PC-9 (cell line): ENCODE results near the gene EYS. TPM values are rescaled to one million over a fixed set of nuclear protein-coding genes. Genes with fewer than 3 reads are reported as not detected.

Source experiments
- BruUV-seq: library from RNA; stranded (reverse); fragments of 400-500 nt; replicated peaks from 2 replicates; lab custom pipeline; 2021; lab: Mats Ljungman, UMichigan
- CTCF ChIA-PET: fragments of 300-600 bp; sonication (Branson Sonifier 250); formaldehyde crosslinking; loops from one replicate; lab custom pipeline; 2022; ENCODE audit warnings: antibody characterized with exemption; lab: Charles Lee
- POLR2A ChIA-PET: fragments of 300-600 bp; sonication (Branson Sonifier 250); formaldehyde crosslinking; loops from one replicate; lab custom pipeline; 2022; ENCODE audit warnings: antibody characterized with exemption; ENCODE audit not compliant: unreplicated experiment; lab: Charles Lee
- DNase-seq, 2 experiments: peaks; one replicate each; pipeline versions ENCODE4 v3.0.0 to v3.0.0-alpha.2; 2015 to 2022; ENCODE audit warnings: mixed read lengths in 1 of 2
- H2AFZ ChIP-seq: fragments of 200-600 bp; sonication (generic); 2 replicates; pipeline ENCODE4 v1.8.1; 2017; ENCODE audit warnings: antibody characterized with exemption
- H3F3A ChIP-seq: fragments of 200-600 bp; sonication (generic); 2 replicates; pipeline ENCODE4 v1.8.1; 2017; ENCODE audit warnings: antibody characterized with exemption, mild to moderate bottlenecking, low read depth; ENCODE audit not compliant: insufficient read depth
- H3K27ac ChIP-seq: fragments of 200-600 bp; sonication (generic); 2 replicates; pipeline ENCODE4 v1.6.1; 2016; ENCODE audit warnings: mixed run types
- H3K27me3 ChIP-seq: fragments of 200-600 bp; sonication (generic); 2 replicates; pipeline ENCODE4 v1.6.1; 2016; ENCODE audit warnings: low read depth, mixed run types; ENCODE audit not compliant: insufficient read depth
- H3K36me3 ChIP-seq: fragments of 200-600 bp; sonication (generic); 2 replicates; pipeline ENCODE4 v1.6.1; 2016; ENCODE audit warnings: low read depth, mixed run types
- H3K4me1 ChIP-seq: fragments of 200-600 bp; sonication (generic); replicated peaks from 2 replicates; pipeline ENCODE4 v1.6.1; 2016; ENCODE audit warnings: mixed run types; ENCODE audit not compliant: insufficient read depth
- H3K4me2 ChIP-seq: fragments of 200-600 bp; sonication (generic); 2 replicates; pipeline ENCODE4 v1.6.1; 2017; ENCODE audit warnings: mixed run types
- H3K4me3 ChIP-seq: fragments of 200-600 bp; sonication (generic); 2 replicates; pipeline ENCODE4 v1.6.1; 2016; ENCODE audit warnings: mixed run types
- H3K79me2 ChIP-seq: fragments of 200-600 bp; sonication (generic); 2 replicates; pipeline ENCODE4 v1.6.1; 2017; ENCODE audit warnings: low read depth, mixed run types
- H3K9me2 ChIP-seq: fragments of 200-600 bp; sonication (generic); 2 replicates; pipeline ENCODE4 v1.8.1; 2017; ENCODE audit warnings: mild to moderate bottlenecking; ENCODE audit not compliant: insufficient read depth
- H3K9me3 ChIP-seq: fragments of 200-600 bp; sonication (generic); 2 replicates; pipeline ENCODE4 v1.8.1; 2016; ENCODE audit warnings: low read depth; ENCODE audit not compliant: insufficient read depth
- H4K20me1 ChIP-seq: fragments of 200-600 bp; sonication (generic); 2 replicates; pipeline ENCODE4 v1.8.1; 2017; ENCODE audit not compliant: insufficient read depth
- EZH2 ChIP-seq: fragments of 200-600 bp; sonication (generic); IDR thresholded peaks from 2 replicates; pipeline ENCODE4 v1.8.0; 2017; ENCODE audit warnings: antibody characterized with exemption, low read depth
- intact Hi-C: fragments of 100-400 bp; cut with micrococcal nuclease; formaldehyde crosslinking; loops from one replicate; pipeline ENCODE4 v1.10.0; 2022; ENCODE audit not compliant: unreplicated experiment
- total RNA-seq: library from RNA; stranded (reverse); gene quantifications from 2 replicates; pipeline ENCODE4 v1.2.3, GENCODE V29; 2021
- TF ChIP-seq, protein P1 (sequence below): fragments of 200-600 bp; sonication (generic); conservative IDR thresholded peaks from 2 replicates; pipeline ENCODE4 v1.6.1; 2017; ENCODE audit warnings: mixed run types, antibody characterized with exemption, mild to moderate bottlenecking, moderate library complexity

The EYS gene
- total RNA-seq, 1 experiment from 2014 or later: not detected

DNA sequence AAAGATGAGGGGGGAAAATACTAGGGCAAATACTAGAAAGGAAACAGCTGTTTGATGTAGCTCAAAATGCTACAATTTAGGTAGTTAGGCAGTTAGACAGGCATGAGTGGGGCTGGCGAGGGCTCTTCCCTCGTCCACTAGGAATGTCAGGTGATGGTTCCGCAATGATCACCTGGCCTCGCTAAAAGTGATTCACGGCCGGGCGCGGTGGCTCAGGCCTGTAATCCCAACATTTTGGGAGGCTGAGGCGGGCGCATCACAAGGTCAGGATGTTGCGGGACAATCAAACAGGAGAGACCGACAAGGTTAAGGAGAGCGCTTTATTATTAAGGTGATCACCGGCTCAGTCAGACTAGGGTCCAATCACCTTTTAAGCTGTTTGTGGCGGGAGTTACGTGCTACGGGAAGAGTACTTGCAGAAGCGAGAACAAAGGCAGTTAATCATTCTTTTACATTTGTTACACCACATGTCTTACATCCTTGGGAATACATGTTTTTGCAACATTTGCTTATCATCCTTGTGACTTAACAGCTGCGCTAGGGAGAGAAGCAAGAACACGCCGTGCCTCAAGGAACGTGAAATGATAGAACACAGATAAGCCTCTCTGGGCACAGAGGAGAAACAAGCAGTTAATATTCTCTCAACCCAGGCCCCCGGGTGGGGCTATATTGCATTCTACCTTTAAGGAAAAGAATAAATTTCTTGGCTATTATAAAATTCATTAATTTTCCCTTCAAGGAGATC is 1025.4 kb downstream of the EYS start:
- 0 out of 2 replicates have a peak, but pooled peaks cover 12% of the 10 kb centered on the region for H3K4me1 ChIP-seq
- no peaks in the 10 kb centered on the region for H3K27me3 ChIP-seq
- DNase-seq: no peak
- no peaks in the 10 kb centered on the region for H4K20me1 ChIP-seq
- H3K79me2 ChIP-seq: no peaks in the 10 kb centered on the region
- no peaks in the 10 kb centered on the region for H3K36me3 ChIP-seq
- BruUV-seq: no TSS peak
- H3F3A ChIP-seq: no peaks in the 10 kb centered on the region
- no peak overlapping the region for H3K4me3 ChIP-seq
- H2AFZ ChIP-seq: no peak overlapping the region
- H3K9me3 ChIP-seq: no peaks in the 10 kb centered on the region
- CTCF ChIA-PET: no interaction called here
- POLR2A ChIA-PET: no interaction called here
- H3K4me2 ChIP-seq: no peak overlapping the region
- TF ChIP-seq, protein P1, sequence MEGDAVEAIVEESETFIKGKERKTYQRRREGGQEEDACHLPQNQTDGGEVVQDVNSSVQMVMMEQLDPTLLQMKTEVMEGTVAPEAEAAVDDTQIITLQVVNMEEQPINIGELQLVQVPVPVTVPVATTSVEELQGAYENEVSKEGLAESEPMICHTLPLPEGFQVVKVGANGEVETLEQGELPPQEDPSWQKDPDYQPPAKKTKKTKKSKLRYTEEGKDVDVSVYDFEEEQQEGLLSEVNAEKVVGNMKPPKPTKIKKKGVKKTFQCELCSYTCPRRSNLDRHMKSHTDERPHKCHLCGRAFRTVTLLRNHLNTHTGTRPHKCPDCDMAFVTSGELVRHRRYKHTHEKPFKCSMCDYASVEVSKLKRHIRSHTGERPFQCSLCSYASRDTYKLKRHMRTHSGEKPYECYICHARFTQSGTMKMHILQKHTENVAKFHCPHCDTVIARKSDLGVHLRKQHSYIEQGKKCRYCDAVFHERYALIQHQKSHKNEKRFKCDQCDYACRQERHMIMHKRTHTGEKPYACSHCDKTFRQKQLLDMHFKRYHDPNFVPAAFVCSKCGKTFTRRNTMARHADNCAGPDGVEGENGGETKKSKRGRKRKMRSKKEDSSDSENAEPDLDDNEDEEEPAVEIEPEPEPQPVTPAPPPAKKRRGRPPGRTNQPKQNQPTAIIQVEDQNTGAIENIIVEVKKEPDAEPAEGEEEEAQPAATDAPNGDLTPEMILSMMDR: no peak
- TF ChIP-seq EZH2: no peak
- no peaks in the 10 kb centered on the region for H3K9me2 ChIP-seq
- H3K27ac ChIP-seq: no peak overlapping the region
- intact Hi-C loops: no loop called here

DNA sequence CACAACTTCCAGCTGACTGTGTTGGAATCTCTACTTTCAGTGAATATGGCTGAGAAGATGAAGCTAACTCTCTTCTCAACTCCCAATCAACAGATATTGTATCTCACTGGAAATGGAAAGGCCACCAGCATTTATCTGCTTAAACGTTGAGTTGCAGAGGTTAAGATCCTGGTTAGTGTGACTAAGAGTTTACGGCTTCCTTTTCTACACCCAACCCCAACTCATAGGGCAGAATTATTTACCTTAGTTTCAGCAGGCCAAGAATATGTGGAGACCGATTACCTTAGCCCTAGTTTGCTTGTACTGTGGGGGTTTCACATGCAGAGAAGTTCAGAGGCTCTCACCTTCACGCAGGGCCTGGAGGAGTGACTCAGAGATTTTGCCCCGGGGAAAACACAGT is 1026.6 kb downstream of the EYS start:
- Histone ChIP-seq H2AFZ (peak overlapping the region; percentile 45; the same call in 1 of the 2 replicates), H3F3A (no peaks in the 10 kb centered on the region), H3K4me2 (peak overlapping the region; percentile 18; the same call in 1 of the 2 replicates), H3K27ac (no peak overlapping the region), H3K9me3 (no peaks in the 10 kb centered on the region), H3K4me1 (0 out of 2 replicates have a peak, but pooled peaks cover 12% of the 10 kb centered on the region), H3K36me3 (no peaks in the 10 kb centered on the region), H3K79me2 (no peaks in the 10 kb centered on the region), H3K27me3 (no peaks in the 10 kb centered on the region), H4K20me1 (no peaks in the 10 kb centered on the region), H3K4me3 (no peak overlapping the region), H3K9me2 (no peaks in the 10 kb centered on the region)
- TF ChIP-seq, protein P1: no peak
- no peak for TF ChIP-seq EZH2
- POLR2A ChIA-PET: no interaction called here
- DNase-seq: peak; percentile 1 to 54
- intact Hi-C loops: no loop called here
- CTCF ChIA-PET: no interaction called here
- BruUV-seq: no TSS peak

DNA sequence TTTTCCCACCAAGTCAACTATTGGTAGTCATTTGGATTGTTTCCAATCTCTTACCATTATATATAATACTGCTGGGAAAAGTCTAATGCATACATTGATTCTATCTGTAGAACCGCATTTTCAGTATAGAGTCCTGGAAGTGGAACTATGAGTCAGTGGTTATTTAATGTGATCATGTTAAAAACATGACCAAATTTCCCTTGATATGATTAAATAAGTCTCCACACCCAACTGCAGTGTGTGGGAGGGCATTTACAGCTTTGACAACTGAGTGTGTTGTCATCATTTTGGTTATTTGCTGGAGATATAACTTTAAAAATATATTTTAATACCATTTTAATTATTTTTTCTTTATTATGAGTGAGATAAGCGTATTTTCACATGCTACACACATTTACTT is 1027.6 kb downstream of the EYS start:
- Histone ChIP-seq H2AFZ (no peak overlapping the region), H3K9me2 (no peaks in the 10 kb centered on the region), H3K4me1 (0 out of 2 replicates have a peak, but pooled peaks cover 12% of the 10 kb centered on the region), H3K36me3 (no peaks in the 10 kb centered on the region), H3K4me2 (no peak overlapping the region), H3K9me3 (no peaks in the 10 kb centered on the region), H3F3A (no peaks in the 10 kb centered on the region), H3K27me3 (no peaks in the 10 kb centered on the region), H3K4me3 (no peak overlapping the region), H4K20me1 (no peaks in the 10 kb centered on the region), H3K79me2 (no peaks in the 10 kb centered on the region), H3K27ac (no peak overlapping the region)
- TF ChIP-seq, protein P1: no peak
- no peak for TF ChIP-seq EZH2
- DNase-seq: no peak
- intact Hi-C loops: no loop called here
- ChIA-PET POLR2A (no interaction called here), CTCF (no interaction called here)
- BruUV-seq: no TSS peak
